GM21367 (cell line): ENCODE measurements around the gene FIS1.

Source experiments
- ATAC-seq: cut with Tn5 transposase; IDR thresholded peaks from one replicate; pipeline ENCODE4 v1.9.1; 2021; ENCODE audit not compliant: unreplicated experiment

Gene FIS1

GRCh38 chr7:101235050-101235449 lies 9.8 kb downstream of the FIS1 start:
- no peak for ATAC-seq

- no peak for ATAC-seq
These were observed 10.2 kb downstream of the FIS1 start for GRCh38 chr7:101234636-101235035.

- no peak for ATAC-seq
These were observed 10.9 kb downstream of the FIS1 start for GRCh38 chr7:101233907-101234547.

GRCh38 chr7:101232141-101232850 lies 12.6 kb downstream of the FIS1 start:
- ATAC-seq, result no peak

- ATAC-seq, result no peak
These were observed 13.2 kb downstream of the FIS1 start for GRCh38 chr7:101231644-101232043.

- no peak for ATAC-seq
These were observed 18.2 kb downstream of the FIS1 start for GRCh38 chr7:101226721-101227120.

GRCh38 chr7:101225650-101226049 lies 19.2 kb downstream of the FIS1 start:
- ATAC-seq, result no peak

- ATAC-seq, result no peak
These were observed 21.4 kb downstream of the FIS1 start for GRCh38 chr7:101223528-101223927.

GRCh38 chr7:101222275-101222830 lies 22.5 kb downstream of the FIS1 start:
- ATAC-seq, result no peak

- ATAC-seq, result no peak
These were observed 24.6 kb downstream of the FIS1 start for GRCh38 chr7:101220295-101220694.

GRCh38 chr7:101218236-101219125 lies 26.4 kb downstream of the FIS1 start:
- no peak for ATAC-seq

- peak; percentile 59 for ATAC-seq
These were observed 27.3 kb downstream of the FIS1 start, which contains the start of the genes PLOD3 and ZNHIT1 for GRCh38 chr7:101217388-101218235. TSS of gene PLOD3 (minus strand) at chr7:101217581. CDS start at chr7:101217274, 307 bp downstream. TSS of gene ZNHIT1 (plus strand) at chr7:101218165. CDS start at chr7:101218196, 31 bp downstream.

GRCh38 chr7:101216860-101217387 lies 28.0 kb downstream of the FIS1 start:
- ATAC-seq, result peak; percentile 17

- ATAC-seq, result no peak
These were observed 28.7 kb downstream of the FIS1 start for GRCh38 chr7:101216001-101216859.

GRCh38 chr7:101212014-101212413 lies 32.9 kb downstream of the FIS1 start:
- ATAC-seq, result no peak

- ATAC-seq, result no peak
These were observed 33.4 kb downstream of the FIS1 start for GRCh38 chr7:101211501-101211900.

- no peak for ATAC-seq
These were observed 34.7 kb downstream of the FIS1 start for GRCh38 chr7:101210143-101210542.

- ATAC-seq, result no peak
These were observed 36.1 kb downstream of the FIS1 start for GRCh38 chr7:101208794-101209193.

GRCh38 chr7:101207459-101207858 lies 37.4 kb downstream of the FIS1 start:
- no peak for ATAC-seq
